Prostate gland (tissue), 2 donors: ENCODE results near the gene DNAH9. TPM values are rescaled to one million over a fixed set of nuclear protein-coding genes. Genes with fewer than 3 reads are reported as not detected.
"Not testable (repeated sequence)": the region's sequence is repeated elsewhere in the genome, so short reads cannot be mapped to it uniquely, and the experiment has no call there.

ENCODE experiments used
- DNase-seq: peaks from one replicate; pipeline ENCODE4 v3.0.0-alpha.2; 2019; ENCODE audit warnings: low spot score
- H3K27ac ChIP-seq, 2 donors: fragments of 200-600 bp; sonication (generic); 2 replicates each; pipeline ENCODE4 v1.5.1; 2017 to 2019
- H3K27me3 ChIP-seq: fragments of 200-600 bp; sonication (generic); replicated peaks from 2 replicates; pipeline ENCODE4 v1.5.1; 2019; ENCODE audit not compliant: insufficient read depth
- H3K36me3 ChIP-seq, 2 donors: fragments of 200-600 bp; sonication (generic); 1 replicate in 1 of 2; 2 replicates in 1 of 2; pipeline versions ENCODE4 v1.5.1 to v1.8.1; 2017 to 2019
- H3K4me1 ChIP-seq: fragments of 200-600 bp; sonication (generic); replicated peaks from 2 replicates; pipeline ENCODE4 v1.5.1; 2019
- H3K4me3 ChIP-seq, 2 donors: fragments of 200-600 bp; sonication (generic); 2 replicates each; pipeline ENCODE4 v1.5.1; 2017 to 2019
- H3K9me3 ChIP-seq: fragments of 200-600 bp; sonication (generic); 2 replicates; pipeline ENCODE4 v1.5.1; 2017
- POLR2A ChIP-seq: fragments of 450-650 bp; IDR thresholded peaks from one replicate; pipeline ENCODE4 v1.6.1; 2016; ENCODE audit warnings: antibody characterized with exemption, mild to moderate bottlenecking
- POLR2AphosphoS5 ChIP-seq: sonication (generic); formaldehyde crosslinking; IDR thresholded peaks from one replicate; pipeline ENCODE4 v1.6.1; 2017; ENCODE audit warnings: antibody characterized with exemption
- WGBS: methylation state at CpG from one replicate; pipeline ENCODE4 v1.1.5; 2018; 5-methylcytosine and 5-hydroxymethylcytosine counted together
- intact Hi-C: fragments of 100-400 bp; cut with DNase I; formaldehyde crosslinking; loops from one replicate; pipeline ENCODE4 v1.14.2; 2022
- total RNA-seq, 2 donors: library from RNA; depleted of rRNA; stranded (reverse); fragments of >200 nt; gene quantifications; one replicate each; pipeline ENCODE4 v1.1.0, GENCODE V29; 2016
- TF ChIP-seq, protein P1 (sequence below), 4 experiments: fragments of 200-600 bp in 2 of 4; fragments of 450-650 bp in 2 of 4; sonication (generic) in 2 of 4; IDR thresholded peaks; 1 replicate in 3 of 4; 2 replicates in 1 of 4; pipeline ENCODE4 v1.5.1; 2016 to 2019; ENCODE audit warnings: antibody characterized with exemption in 4 of 4, mild to moderate bottlenecking in 2 of 4, moderate library complexity in 2 of 4

The DNAH9 gene
- total RNA-seq, 2 donors from 2014 or later, result 1.2 to 7.5 TPM

DNA sequence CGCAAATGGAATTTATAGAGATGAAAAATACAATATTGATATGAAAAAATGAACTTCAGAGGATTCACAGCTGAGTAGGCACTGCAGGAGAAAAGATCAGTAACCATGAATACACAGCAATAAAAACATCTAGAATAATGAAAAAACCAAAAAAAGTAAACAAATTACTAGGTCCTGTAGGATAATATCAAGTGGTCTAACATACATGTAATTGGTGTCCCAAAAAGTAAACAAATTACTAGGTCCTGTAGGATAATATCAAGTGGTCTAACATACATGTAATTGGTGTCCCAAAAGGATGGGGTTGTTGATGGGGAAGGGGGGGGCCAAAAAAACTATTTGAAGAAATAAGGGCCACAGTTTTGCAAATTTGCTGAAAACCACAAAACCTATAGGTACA, 355.7 kb downstream of the DNAH9 start:
- no peaks in the 10 kb centered on the region for H3K27me3 ChIP-seq
- no peak overlapping the region for H3K4me3 ChIP-seq
- no peaks in the 10 kb centered on the region for H3K4me1 ChIP-seq
- WGBS, result 98% methylated on average over 1 of the region's 1 CpG
- no peaks in the 10 kb centered on the region for H3K9me3 ChIP-seq
- intact Hi-C loops, result no loop called here
- TF ChIP-seq POLR2A (no peak), POLR2AphosphoS5 (no peak)
- TF ChIP-seq, protein P1, sequence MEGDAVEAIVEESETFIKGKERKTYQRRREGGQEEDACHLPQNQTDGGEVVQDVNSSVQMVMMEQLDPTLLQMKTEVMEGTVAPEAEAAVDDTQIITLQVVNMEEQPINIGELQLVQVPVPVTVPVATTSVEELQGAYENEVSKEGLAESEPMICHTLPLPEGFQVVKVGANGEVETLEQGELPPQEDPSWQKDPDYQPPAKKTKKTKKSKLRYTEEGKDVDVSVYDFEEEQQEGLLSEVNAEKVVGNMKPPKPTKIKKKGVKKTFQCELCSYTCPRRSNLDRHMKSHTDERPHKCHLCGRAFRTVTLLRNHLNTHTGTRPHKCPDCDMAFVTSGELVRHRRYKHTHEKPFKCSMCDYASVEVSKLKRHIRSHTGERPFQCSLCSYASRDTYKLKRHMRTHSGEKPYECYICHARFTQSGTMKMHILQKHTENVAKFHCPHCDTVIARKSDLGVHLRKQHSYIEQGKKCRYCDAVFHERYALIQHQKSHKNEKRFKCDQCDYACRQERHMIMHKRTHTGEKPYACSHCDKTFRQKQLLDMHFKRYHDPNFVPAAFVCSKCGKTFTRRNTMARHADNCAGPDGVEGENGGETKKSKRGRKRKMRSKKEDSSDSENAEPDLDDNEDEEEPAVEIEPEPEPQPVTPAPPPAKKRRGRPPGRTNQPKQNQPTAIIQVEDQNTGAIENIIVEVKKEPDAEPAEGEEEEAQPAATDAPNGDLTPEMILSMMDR (IDR thresholded peaks at IDR 0.05), result no peak
- H3K27ac ChIP-seq, result no peak overlapping the region
- H3K36me3 ChIP-seq, result no peaks in the 10 kb centered on the region
- no peak for DNase-seq

DNA sequence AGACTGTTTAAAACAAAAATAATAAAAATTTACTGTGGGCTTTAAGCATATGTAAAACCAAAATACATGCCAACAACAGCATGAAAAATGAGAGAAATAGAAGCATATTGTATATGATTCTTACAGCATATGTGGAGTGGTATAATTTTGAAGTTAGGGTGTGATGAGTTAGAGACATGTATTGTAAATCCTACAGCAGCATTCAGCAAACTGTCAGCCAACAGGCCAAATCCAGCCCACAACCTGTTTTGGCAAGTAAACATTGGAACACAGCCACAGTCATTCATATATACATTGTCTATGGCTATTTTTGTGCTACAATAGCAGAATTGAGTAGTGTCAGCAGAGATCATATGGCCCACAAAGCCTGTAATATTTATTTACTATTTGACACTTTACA, 356.7 kb downstream of the DNAH9 start:
- Histone ChIP-seq H3K4me1 (no peaks in the 10 kb centered on the region), H3K27me3 (no peaks in the 10 kb centered on the region), H3K9me3 (no peaks in the 10 kb centered on the region), H3K4me3 (no peak overlapping the region), H3K27ac (no peak overlapping the region), H3K36me3 (no peaks in the 10 kb centered on the region)
- no peak for DNase-seq
- intact Hi-C loops, result no loop called here
- TF ChIP-seq, protein P1 (IDR thresholded peaks at IDR 0.05), result no peak
- TF ChIP-seq POLR2A, result no peak
- no peak for TF ChIP-seq POLR2AphosphoS5

DNA sequence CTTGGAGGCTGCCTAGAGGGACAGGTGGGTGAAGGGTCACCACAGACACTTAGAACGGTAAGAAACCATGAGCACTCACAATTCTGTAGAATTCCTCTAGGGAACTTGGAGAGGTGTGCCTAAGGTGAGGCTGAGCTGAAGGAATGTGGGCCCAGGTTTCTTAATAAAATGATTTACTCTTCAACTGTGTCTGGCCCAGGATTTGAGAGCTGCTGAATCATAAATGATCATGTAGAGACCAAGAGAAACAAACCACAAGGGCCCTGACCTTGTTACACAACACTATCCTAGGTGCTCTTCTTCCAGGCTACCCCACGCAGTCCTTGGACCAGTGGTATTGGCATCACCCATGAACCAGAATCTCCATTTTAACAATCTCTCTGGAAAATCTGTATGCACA, 371.3 kb downstream of the DNAH9 start:
- H3K36me3 ChIP-seq, result no peaks in the 10 kb centered on the region
- no peaks in the 10 kb centered on the region for H3K9me3 ChIP-seq
- TF ChIP-seq POLR2AphosphoS5 (no peak), POLR2A (no peak)
- TF ChIP-seq, protein P1 (IDR thresholded peaks at IDR 0.05), result no peak
- H3K4me3 ChIP-seq, result no peak overlapping the region
- no peaks in the 10 kb centered on the region for H3K27me3 ChIP-seq
- WGBS, result 91% methylated on average over 2 of the region's 2 CpGs
- intact Hi-C loops, result no loop called here
- no peak overlapping the region for H3K27ac ChIP-seq
- no peak for DNase-seq
- H3K4me1 ChIP-seq, result no peaks in the 10 kb centered on the region

DNA sequence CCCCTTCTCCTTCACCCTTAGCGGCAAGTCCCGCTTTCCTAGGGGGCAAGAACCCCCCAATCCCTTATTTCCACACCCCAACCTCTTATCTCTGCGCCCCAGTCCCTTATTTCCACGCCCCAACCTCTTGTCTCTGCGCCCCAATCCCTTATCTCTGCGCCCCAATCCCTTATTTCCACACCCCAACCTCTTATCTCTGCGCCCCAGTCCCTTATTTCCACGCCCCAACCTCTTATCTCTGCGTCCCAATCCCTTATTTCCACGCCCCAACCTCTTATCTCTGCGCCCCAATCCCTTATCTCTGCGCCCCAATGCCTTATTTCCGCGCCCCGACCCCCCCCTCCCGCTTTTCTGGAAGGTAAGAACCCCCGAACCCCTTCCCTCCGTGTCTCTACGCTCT, 374.5 kb downstream of the DNAH9 start:
- H3K9me3 ChIP-seq, H3K4me3 ChIP-seq, H3K27me3 ChIP-seq, H3K27ac ChIP-seq, H3K4me1 ChIP-seq, H3K36me3 ChIP-seq, intact Hi-C loops, DNase-seq: not testable (repeated sequence)
- 94% methylated on average over 19 of the region's 19 CpGs for WGBS

DNA sequence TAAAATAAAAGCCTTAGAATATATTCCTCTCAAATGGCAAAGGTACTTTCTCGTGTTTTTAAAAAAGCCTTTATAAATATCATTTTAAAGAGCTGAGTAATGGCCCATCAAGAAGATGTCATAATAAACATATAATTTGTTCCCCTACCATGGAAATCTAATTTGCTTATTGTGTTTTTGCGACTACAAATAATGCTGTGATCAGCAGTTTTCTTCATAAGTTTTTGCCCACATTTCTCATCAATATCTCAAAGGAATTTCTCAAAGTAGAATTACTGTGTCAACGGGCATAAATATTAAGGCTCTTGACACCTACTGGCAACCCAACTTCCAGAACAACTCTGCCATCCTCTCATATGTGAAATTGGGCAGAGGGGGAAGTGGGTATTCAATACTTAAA, 381.5 kb downstream of the DNAH9 start:
- WGBS, result 91% methylated on average over 3 of the region's 3 CpGs
- TF ChIP-seq POLR2A (no peak), POLR2AphosphoS5 (no peak)
- TF ChIP-seq, protein P1 (IDR thresholded peaks at IDR 0.05), result no peak
- no peak overlapping the region for H3K4me3 ChIP-seq
- H3K36me3 ChIP-seq, result peaks cover 0 to 5% of the 10 kb centered on the region in 2 donors
- no peak overlapping the region for H3K27ac ChIP-seq
- H3K9me3 ChIP-seq, result no peaks in the 10 kb centered on the region
- intact Hi-C loops, result no loop called here
- DNase-seq, result no peak
- H3K27me3 ChIP-seq, result no peaks in the 10 kb centered on the region
- H3K4me1 ChIP-seq, result peaks cover 2% of the 10 kb centered on the region
